LNCaP clone FGC (cell line): Measurements from ENCODE around the gene HCN2.
"Not testable (repeated sequence)": the region's sequence is repeated elsewhere in the genome, so short reads cannot be mapped to it uniquely, and the experiment has no call there.

Experiments
- DNase-seq: peaks from one replicate; pipeline ENCODE4 v3.0.0-alpha.2; 2011; ENCODE audit warnings: low read depth
- H3K4me3 ChIP-seq: 2 replicates; pipeline ENCODE4 v1.5.1; 2011; ENCODE audit warnings: mild to moderate bottlenecking, low read depth, low read length, control low read depth
- CTCF ChIP-seq: IDR thresholded peaks from 2 replicates; pipeline ENCODE4 v1.5.1; 2012; ENCODE audit warnings: mild to moderate bottlenecking; ENCODE audit not compliant: control insufficient read depth, insufficient read depth; ENCODE audit errors: extremely low read depth

HCN2 gene

DNA sequence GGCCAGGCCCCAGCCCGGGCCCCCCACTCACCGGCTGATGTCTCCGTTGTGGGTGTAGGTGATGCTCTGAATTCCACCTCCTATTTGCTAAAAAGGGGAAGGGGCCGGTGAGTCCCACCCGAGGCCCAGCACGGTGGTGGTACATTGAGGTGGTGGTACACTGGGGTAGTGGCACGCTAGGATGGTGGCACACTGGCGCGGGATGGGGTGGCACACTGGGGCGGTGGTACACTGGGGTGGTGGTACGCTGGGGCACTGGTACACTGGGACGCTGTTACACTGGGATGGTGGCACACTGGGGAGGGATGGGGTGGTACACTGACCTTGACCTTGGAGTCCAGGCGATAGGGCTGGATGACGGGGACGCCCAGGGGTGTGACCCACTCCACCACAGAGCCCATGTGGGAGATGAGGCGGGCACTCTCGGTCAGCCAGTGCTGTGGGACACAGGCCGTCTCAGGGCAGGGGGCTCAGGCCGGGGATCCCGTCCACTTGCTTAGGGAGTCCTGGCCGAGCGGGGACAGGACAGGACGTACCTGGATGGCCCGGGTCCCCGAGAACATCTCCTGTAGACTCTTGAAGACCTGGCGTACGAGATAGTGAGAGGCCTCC lies 29.1 kb downstream of the HCN2 start:
- DNase-seq, result no peak

GRCh38 chr19:619286-620002 lies 29.8 kb downstream of the HCN2 start:
- no peak for DNase-seq
- H3K4me3 ChIP-seq, result no peak overlapping the region
- TF ChIP-seq CTCF, result no peak

More for the DNA sequence above, 29.1 kb downstream of the HCN2 start:
- no peak overlapping the region for H3K4me3 ChIP-seq
- TF ChIP-seq CTCF, result no peak

DNA sequence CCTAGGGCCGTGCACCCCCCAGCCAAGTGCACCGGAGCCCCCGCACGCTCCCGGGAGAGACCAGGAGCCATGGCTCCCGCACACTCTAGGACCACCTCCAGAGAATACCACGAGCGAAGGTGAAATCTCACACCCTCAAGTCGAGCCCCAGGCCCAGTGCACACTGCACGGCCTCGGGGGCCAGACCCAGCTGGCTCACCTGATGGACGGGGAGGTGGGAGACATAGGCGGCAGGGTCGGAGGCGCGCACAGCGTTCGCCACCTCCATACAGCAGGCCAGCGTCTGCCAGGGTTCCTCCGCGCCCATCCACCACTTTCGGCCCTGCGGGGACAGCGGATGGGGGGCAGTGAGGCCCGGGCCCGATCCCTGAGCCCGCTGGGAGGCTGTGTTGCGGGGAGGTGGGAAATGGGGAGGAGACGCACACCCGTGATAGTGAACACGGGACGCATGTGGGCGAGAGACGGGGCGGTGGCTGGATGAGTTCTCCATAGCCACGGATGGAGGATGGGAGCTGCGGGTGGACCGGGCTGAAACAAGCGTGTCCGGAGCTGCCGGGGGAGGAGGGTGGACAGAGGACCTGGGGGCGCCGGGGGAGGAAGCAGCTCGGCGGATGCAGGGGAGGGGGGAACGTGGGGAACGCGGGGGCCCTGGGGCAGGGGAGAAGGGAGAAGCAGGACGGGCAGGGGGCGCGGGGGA lies 30.6 kb downstream of the HCN2 start:
- no peak for DNase-seq
- TF ChIP-seq CTCF, result no peak

DNA sequence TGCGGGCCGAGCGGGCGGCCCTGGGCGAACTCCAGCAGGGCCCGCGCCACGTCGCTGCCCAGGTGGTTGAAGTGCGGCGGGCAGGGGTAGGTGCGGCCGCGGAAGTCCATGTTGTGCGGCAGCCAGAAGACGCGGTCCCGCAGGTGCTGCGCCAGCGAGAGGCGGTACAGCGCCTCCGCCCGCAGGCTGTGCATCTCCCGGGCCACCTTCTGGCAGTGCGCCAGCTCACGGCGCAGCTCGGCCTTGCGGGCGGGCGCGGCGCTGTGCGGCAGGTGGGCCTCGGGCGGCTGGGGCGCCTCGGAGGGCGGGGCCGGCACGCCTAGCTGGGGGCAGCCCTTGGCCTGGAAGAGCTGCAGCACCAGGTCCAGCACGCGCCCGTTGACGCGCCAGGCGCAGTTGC lies 31.5 kb downstream of the HCN2 start:
- H3K4me3 ChIP-seq, DNase-seq: not testable (repeated sequence)

More for the DNA sequence above, 30.6 kb downstream of the HCN2 start:
- H3K4me3 ChIP-seq, result no peak overlapping the region

GRCh38 chr19:621819-622218 lies 32.1 kb downstream of the HCN2 start:
- TF ChIP-seq CTCF, result no peak
- DNase-seq, result no peak

GRCh38 chr19:622666-623065 lies 33.0 kb downstream of the HCN2 start:
- DNase-seq, result no peak
- H3K4me3 ChIP-seq, result no peak overlapping the region
- no peak for TF ChIP-seq CTCF

More at GRCh38 chr19:621819-622218, 32.1 kb downstream of the HCN2 start:
- H3K4me3 ChIP-seq, result no peak overlapping the region

GRCh38 chr19:623175-623916 lies 33.7 kb downstream of the HCN2 start:
- DNase-seq, result no peak
- TF ChIP-seq CTCF, result no peak
- no peak overlapping the region for H3K4me3 ChIP-seq
